ENCODE measurements around the gene DNER. TPM values are rescaled to one million over a fixed set of nuclear protein-coding genes. Genes with fewer than 3 reads are reported as not detected.

DNER gene
- total RNA-seq, 1 experiment from 2014 or later: 2.9 TPM

DNA sequence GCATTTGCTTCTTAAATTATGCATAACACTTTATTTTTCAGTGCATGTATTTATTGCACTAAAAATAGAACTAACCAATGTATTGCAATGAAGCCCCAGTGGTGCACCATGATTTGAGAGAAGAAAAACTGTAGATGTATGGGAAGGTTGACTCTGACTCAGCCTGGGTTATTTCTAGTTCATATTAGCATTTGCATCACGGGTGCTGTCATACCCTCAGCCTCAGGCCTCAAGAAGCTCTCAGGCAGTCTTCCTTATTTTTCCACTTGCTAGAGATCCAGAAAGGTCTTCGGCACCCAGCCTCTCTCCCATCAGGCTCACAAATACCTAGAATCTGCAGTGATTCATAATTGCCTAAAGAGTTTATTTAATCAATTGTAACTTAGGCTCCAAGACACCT is 148.0 kb downstream of the DNER start:
- no peak for ATAC-seq
- TF ChIP-seq POLR2A (IDR thresholded peaks at IDR 0.05; ENCODE audit: borderline replicate concordance, extremely low read depth, insufficient read depth, insufficient read length) (no peak), JUND (IDR thresholded peaks at IDR 0.05) (no peak), SP1 (IDR thresholded peaks at IDR 0.05; ENCODE audit: low read depth) (no peak), POLR2AphosphoS5 (IDR thresholded peaks at IDR 0.05; ENCODE audit: low read depth, low read length) (no peak), ZNF274 (IDR thresholded peaks at IDR 0.05; ENCODE audit: low read depth, low read length) (no peak)
- BruUV-seq (replicated peaks): no TSS peak
- no peaks in the 10 kb centered on the region for H3K79me2 ChIP-seq (ENCODE audit: insufficient read depth, low read length)
- intact Hi-C loops (cut with micrococcal nuclease): no loop called here
- no peak overlapping the region for H3K4me3 ChIP-seq (replicated peaks in 1 of 2; ENCODE audit: low read depth in 1 of 2, low read length in 2 of 2)
- no peaks in the 10 kb centered on the region for H3K27me3 ChIP-seq (ENCODE audit: insufficient read depth, low read length)
- ChIA-PET CTCF (no interaction called here), POLR2A (no interaction called here), RAD21 (ENCODE audit: low non-redundant PET in 1 of 2, low total read pairs in 2 of 2, uncharacterized antibody in 2 of 2, unreplicated experiment in 2 of 2) (no interaction called here)
- no peaks in the 10 kb centered on the region for H3K9me2 ChIP-seq (ENCODE audit: insufficient read depth)
- H3K9me3 ChIP-seq (ENCODE audit: control insufficient read depth in 1 of 2, insufficient read depth in 1 of 2, low read depth in 1 of 2, low read length in 2 of 2): no peaks in the 10 kb centered on the region
- H3K4me2 ChIP-seq (ENCODE audit: low read length): no peak overlapping the region
- no peaks in the 10 kb centered on the region for H3K36me3 ChIP-seq (ENCODE audit: control insufficient read depth in 1 of 2, insufficient read depth in 2 of 2, low read length in 2 of 2)
- H3K4me1 ChIP-seq (ENCODE audit: control insufficient read depth in 1 of 2, insufficient read depth in 2 of 2, low read length in 2 of 2): no peaks in the 10 kb centered on the region
- no peak overlapping the region for H2AFZ ChIP-seq (ENCODE audit: low read depth, low read length, poor library complexity, severe bottlenecking)
- no peak for DNase-seq (ENCODE audit: low read depth, low spot score)
- no peak overlapping the region for H3K9ac ChIP-seq (ENCODE audit: low read length)
- no peaks in the 10 kb centered on the region for H4K20me1 ChIP-seq (ENCODE audit: insufficient read depth)
- no peak overlapping the region for H3K27ac ChIP-seq (ENCODE audit: low read depth, low read length)

DNA sequence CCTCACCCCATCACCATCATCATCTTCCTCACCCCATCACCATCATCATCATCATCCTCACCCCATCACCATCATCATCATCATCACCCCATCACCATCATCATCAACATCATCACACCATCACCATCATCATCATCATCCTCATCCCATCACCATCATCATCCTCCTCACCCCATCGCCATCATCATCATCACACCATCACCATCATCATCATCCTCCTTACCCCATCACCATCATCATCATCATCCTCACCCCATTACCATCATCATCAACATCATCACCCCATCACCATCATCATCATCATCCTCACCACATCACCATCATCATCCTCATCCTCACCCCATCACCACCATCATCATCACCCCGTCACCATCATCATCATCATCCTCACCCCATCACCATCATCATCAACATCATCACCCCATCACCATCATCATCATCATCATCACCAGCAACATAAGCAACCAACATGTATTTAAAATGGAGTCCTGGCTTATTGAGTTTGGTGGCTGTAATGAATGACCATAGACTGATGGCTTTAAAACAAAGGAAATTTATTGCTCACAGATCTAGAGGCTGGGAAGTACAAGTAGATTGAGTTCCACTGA is 150.0 kb downstream of the DNER start:
- CTCF ChIA-PET: no interaction called here
- no peaks in the 10 kb centered on the region for H3K79me2 ChIP-seq (ENCODE audit: insufficient read depth, low read length)
- intact Hi-C loops (cut with micrococcal nuclease): no loop called here
- no peak for TF ChIP-seq ZNF274 (IDR thresholded peaks at IDR 0.05; ENCODE audit: low read depth, low read length)
- no peak for TF ChIP-seq POLR2A (IDR thresholded peaks at IDR 0.05; ENCODE audit: borderline replicate concordance, extremely low read depth, insufficient read depth, insufficient read length)
- TF ChIP-seq, protein P1, sequence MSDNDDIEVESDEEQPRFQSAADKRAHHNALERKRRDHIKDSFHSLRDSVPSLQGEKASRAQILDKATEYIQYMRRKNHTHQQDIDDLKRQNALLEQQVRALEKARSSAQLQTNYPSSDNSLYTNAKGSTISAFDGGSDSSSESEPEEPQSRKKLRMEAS (IDR thresholded peaks at IDR 0.05): no peak
- TF ChIP-seq, protein P2, sequence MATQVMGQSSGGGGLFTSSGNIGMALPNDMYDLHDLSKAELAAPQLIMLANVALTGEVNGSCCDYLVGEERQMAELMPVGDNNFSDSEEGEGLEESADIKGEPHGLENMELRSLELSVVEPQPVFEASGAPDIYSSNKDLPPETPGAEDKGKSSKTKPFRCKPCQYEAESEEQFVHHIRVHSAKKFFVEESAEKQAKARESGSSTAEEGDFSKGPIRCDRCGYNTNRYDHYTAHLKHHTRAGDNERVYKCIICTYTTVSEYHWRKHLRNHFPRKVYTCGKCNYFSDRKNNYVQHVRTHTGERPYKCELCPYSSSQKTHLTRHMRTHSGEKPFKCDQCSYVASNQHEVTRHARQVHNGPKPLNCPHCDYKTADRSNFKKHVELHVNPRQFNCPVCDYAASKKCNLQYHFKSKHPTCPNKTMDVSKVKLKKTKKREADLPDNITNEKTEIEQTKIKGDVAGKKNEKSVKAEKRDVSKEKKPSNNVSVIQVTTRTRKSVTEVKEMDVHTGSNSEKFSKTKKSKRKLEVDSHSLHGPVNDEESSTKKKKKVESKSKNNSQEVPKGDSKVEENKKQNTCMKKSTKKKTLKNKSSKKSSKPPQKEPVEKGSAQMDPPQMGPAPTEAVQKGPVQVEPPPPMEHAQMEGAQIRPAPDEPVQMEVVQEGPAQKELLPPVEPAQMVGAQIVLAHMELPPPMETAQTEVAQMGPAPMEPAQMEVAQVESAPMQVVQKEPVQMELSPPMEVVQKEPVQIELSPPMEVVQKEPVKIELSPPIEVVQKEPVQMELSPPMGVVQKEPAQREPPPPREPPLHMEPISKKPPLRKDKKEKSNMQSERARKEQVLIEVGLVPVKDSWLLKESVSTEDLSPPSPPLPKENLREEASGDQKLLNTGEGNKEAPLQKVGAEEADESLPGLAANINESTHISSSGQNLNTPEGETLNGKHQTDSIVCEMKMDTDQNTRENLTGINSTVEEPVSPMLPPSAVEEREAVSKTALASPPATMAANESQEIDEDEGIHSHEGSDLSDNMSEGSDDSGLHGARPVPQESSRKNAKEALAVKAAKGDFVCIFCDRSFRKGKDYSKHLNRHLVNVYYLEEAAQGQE (IDR thresholded peaks at IDR 0.05; ENCODE audit: low read depth): no peak
- TF ChIP-seq TCF7L2 (IDR thresholded peaks at IDR 0.05; ENCODE audit: borderline replicate concordance, extremely low read depth, insufficient read depth, insufficient read length): no peak
- no peak for TF ChIP-seq CTCF (IDR thresholded peaks at IDR 0.05 in 2 of 3, conservative IDR thresholded peaks at IDR 0.05 in 1 of 3; ENCODE audit: borderline replicate concordance in 1 of 3, insufficient read depth in 1 of 3, low read depth in 2 of 3, low read length in 2 of 3)
- TF ChIP-seq CEBPB (IDR thresholded peaks at IDR 0.05; ENCODE audit: low read depth): no peak
- TF ChIP-seq EZH2phosphoT487 (IDR thresholded peaks at IDR 0.05; ENCODE audit: borderline replicate concordance): no peak
- no peak for TF ChIP-seq ELF1 (IDR thresholded peaks at IDR 0.05; ENCODE audit: borderline replicate concordance, low read depth)
- TF ChIP-seq SP1 (IDR thresholded peaks at IDR 0.05; ENCODE audit: low read depth): no peak
- TF ChIP-seq SRF (IDR thresholded peaks at IDR 0.05; ENCODE audit: low read depth): no peak
- no peak for TF ChIP-seq JUND (IDR thresholded peaks at IDR 0.05)
- TF ChIP-seq ATF3 (IDR thresholded peaks at IDR 0.05): no peak
- no peak for TF ChIP-seq CBX3 (IDR thresholded peaks at IDR 0.05; ENCODE audit: low read depth)

More for the DNA sequence above, 150.0 kb downstream of the DNER start:
- Histone ChIP-seq H2AFZ (ENCODE audit: low read depth, low read length, poor library complexity, severe bottlenecking) (no peak overlapping the region), H3K9me3 (ENCODE audit: control insufficient read depth in 1 of 2, insufficient read depth in 1 of 2, low read depth in 1 of 2, low read length in 2 of 2) (no peaks in the 10 kb centered on the region), H3K27me3 (ENCODE audit: insufficient read depth, low read length) (no peaks in the 10 kb centered on the region), H3K4me3 (replicated peaks in 1 of 2; ENCODE audit: low read depth in 1 of 2, low read length in 2 of 2) (no peak overlapping the region), H3K4me2 (ENCODE audit: low read length) (no peak overlapping the region), H3K4me1 (ENCODE audit: control insufficient read depth in 1 of 2, insufficient read depth in 2 of 2, low read length in 2 of 2) (no peaks in the 10 kb centered on the region), H3K9me2 (ENCODE audit: insufficient read depth) (no peaks in the 10 kb centered on the region), H3K27ac (ENCODE audit: low read depth, low read length) (no peak overlapping the region), H4K20me1 (ENCODE audit: insufficient read depth) (no peaks in the 10 kb centered on the region), H3K36me3 (ENCODE audit: control insufficient read depth in 1 of 2, insufficient read depth in 2 of 2, low read length in 2 of 2) (no peaks in the 10 kb centered on the region), H3K9ac (ENCODE audit: low read length) (no peak overlapping the region)
- RAD21 ChIA-PET (ENCODE audit: low non-redundant PET in 1 of 2, low total read pairs in 2 of 2, uncharacterized antibody in 2 of 2, unreplicated experiment in 2 of 2): no interaction called here
- ATAC-seq (no peak), DNase-seq (ENCODE audit: low read depth, low spot score) (no peak)
- no TSS peak for BruUV-seq (replicated peaks)
- POLR2A ChIA-PET: no interaction called here

Measured in HCT116 (cell line).